ENCODE measurements around the gene IL25.

DNA sequence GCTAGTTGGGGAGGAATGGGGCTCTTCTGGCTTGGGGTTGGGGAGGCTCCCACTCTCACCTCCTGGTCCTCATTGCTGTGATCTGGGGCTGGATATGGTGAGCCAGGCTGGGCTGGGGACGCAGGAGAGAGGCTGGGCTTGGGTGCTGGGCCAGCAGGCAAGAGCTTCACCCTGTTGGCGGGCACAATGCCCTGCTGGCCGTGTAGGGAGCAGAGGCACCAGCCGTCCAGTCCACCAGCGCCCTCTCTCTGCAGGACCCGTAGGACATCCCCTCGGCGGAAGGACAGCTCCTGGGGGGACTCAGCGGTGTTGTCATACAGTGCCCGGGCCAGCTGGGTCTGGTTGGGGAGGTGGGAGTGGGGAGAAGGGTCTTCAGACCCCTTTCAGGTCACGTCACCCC, 12.1 kb upstream of the IL25 start:
- TF ChIP-seq, protein P1, sequence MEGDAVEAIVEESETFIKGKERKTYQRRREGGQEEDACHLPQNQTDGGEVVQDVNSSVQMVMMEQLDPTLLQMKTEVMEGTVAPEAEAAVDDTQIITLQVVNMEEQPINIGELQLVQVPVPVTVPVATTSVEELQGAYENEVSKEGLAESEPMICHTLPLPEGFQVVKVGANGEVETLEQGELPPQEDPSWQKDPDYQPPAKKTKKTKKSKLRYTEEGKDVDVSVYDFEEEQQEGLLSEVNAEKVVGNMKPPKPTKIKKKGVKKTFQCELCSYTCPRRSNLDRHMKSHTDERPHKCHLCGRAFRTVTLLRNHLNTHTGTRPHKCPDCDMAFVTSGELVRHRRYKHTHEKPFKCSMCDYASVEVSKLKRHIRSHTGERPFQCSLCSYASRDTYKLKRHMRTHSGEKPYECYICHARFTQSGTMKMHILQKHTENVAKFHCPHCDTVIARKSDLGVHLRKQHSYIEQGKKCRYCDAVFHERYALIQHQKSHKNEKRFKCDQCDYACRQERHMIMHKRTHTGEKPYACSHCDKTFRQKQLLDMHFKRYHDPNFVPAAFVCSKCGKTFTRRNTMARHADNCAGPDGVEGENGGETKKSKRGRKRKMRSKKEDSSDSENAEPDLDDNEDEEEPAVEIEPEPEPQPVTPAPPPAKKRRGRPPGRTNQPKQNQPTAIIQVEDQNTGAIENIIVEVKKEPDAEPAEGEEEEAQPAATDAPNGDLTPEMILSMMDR (IDR thresholded peaks at IDR 0.05), result no peak
- TF ChIP-seq, protein P2, sequence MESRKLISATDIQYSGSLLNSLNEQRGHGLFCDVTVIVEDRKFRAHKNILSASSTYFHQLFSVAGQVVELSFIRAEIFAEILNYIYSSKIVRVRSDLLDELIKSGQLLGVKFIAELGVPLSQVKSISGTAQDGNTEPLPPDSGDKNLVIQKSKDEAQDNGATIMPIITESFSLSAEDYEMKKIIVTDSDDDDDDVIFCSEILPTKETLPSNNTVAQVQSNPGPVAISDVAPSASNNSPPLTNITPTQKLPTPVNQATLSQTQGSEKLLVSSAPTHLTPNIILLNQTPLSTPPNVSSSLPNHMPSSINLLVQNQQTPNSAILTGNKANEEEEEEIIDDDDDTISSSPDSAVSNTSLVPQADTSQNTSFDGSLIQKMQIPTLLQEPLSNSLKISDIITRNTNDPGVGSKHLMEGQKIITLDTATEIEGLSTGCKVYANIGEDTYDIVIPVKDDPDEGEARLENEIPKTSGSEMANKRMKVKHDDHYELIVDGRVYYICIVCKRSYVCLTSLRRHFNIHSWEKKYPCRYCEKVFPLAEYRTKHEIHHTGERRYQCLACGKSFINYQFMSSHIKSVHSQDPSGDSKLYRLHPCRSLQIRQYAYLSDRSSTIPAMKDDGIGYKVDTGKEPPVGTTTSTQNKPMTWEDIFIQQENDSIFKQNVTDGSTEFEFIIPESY (IDR thresholded peaks at IDR 0.05; ENCODE audit: borderline replicate concordance, low read depth), result no peak
- TF ChIP-seq, protein P3, sequence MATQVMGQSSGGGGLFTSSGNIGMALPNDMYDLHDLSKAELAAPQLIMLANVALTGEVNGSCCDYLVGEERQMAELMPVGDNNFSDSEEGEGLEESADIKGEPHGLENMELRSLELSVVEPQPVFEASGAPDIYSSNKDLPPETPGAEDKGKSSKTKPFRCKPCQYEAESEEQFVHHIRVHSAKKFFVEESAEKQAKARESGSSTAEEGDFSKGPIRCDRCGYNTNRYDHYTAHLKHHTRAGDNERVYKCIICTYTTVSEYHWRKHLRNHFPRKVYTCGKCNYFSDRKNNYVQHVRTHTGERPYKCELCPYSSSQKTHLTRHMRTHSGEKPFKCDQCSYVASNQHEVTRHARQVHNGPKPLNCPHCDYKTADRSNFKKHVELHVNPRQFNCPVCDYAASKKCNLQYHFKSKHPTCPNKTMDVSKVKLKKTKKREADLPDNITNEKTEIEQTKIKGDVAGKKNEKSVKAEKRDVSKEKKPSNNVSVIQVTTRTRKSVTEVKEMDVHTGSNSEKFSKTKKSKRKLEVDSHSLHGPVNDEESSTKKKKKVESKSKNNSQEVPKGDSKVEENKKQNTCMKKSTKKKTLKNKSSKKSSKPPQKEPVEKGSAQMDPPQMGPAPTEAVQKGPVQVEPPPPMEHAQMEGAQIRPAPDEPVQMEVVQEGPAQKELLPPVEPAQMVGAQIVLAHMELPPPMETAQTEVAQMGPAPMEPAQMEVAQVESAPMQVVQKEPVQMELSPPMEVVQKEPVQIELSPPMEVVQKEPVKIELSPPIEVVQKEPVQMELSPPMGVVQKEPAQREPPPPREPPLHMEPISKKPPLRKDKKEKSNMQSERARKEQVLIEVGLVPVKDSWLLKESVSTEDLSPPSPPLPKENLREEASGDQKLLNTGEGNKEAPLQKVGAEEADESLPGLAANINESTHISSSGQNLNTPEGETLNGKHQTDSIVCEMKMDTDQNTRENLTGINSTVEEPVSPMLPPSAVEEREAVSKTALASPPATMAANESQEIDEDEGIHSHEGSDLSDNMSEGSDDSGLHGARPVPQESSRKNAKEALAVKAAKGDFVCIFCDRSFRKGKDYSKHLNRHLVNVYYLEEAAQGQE (IDR thresholded peaks at IDR 0.05; ENCODE audit: low read depth, low read length), result no peak
- TF ChIP-seq FOSL2 (IDR thresholded peaks at IDR 0.05; ENCODE audit: borderline replicate concordance, low read depth), result no peak
- TF ChIP-seq EP300 (IDR thresholded peaks at IDR 0.05; ENCODE audit: borderline replicate concordance in 1 of 2, low read depth in 1 of 2, low read length in 1 of 2), result no peak
- no peak for TF ChIP-seq GABPA (IDR thresholded peaks at IDR 0.05; ENCODE audit: low read depth)
- no peak for TF ChIP-seq RAD21 (IDR thresholded peaks at IDR 0.05; ENCODE audit: low read length)
- TF ChIP-seq, protein P4, sequence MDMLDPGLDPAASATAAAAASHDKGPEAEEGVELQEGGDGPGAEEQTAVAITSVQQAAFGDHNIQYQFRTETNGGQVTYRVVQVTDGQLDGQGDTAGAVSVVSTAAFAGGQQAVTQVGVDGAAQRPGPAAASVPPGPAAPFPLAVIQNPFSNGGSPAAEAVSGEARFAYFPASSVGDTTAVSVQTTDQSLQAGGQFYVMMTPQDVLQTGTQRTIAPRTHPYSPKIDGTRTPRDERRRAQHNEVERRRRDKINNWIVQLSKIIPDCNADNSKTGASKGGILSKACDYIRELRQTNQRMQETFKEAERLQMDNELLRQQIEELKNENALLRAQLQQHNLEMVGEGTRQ (IDR thresholded peaks at IDR 0.05; ENCODE audit: borderline replicate concordance, low read depth, low read length), result no peak
- TF ChIP-seq POLR2AphosphoS5 (IDR thresholded peaks at IDR 0.05; ENCODE audit: low read depth, low read length), result no peak
- TF ChIP-seq CHD2 (IDR thresholded peaks at IDR 0.05; ENCODE audit: low read length, partially characterized antibody), result no peak
- TF ChIP-seq, protein P5, sequence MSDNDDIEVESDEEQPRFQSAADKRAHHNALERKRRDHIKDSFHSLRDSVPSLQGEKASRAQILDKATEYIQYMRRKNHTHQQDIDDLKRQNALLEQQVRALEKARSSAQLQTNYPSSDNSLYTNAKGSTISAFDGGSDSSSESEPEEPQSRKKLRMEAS (IDR thresholded peaks at IDR 0.05; ENCODE audit: low read depth), result no peak
- TF ChIP-seq, protein P6, sequence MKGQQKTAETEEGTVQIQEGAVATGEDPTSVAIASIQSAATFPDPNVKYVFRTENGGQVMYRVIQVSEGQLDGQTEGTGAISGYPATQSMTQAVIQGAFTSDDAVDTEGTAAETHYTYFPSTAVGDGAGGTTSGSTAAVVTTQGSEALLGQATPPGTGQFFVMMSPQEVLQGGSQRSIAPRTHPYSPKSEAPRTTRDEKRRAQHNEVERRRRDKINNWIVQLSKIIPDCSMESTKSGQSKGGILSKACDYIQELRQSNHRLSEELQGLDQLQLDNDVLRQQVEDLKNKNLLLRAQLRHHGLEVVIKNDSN (IDR thresholded peaks at IDR 0.05; ENCODE audit: borderline replicate concordance, low read depth), result no peak
- TF ChIP-seq, protein P7, sequence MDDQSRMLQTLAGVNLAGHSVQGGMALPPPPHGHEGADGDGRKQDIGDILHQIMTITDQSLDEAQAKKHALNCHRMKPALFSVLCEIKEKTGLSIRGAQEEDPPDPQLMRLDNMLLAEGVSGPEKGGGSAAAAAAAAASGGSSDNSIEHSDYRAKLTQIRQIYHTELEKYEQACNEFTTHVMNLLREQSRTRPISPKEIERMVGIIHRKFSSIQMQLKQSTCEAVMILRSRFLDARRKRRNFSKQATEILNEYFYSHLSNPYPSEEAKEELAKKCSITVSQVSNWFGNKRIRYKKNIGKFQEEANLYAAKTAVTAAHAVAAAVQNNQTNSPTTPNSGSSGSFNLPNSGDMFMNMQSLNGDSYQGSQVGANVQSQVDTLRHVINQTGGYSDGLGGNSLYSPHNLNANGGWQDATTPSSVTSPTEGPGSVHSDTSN (IDR thresholded peaks at IDR 0.05), result no peak
- TF ChIP-seq SMC3 (IDR thresholded peaks at IDR 0.05; ENCODE audit: low read depth, low read length), result no peak
